MM.1S (cell line): ENCODE measurements around the gene MAGEB4.

Source experiments
- DNase-seq: peaks from one replicate; pipeline ENCODE4 v3.0.0-alpha.2; 2015
- H2AFZ ChIP-seq: fragments of 300-600 bp; sonication (generic); 2 replicates; pipeline ENCODE4 v1.6.0; 2016; ENCODE audit warnings: antibody characterized with exemption, low read length
- H3F3A ChIP-seq: fragments of 300-600 bp; sonication (generic); 2 replicates; pipeline ENCODE4 v1.6.1; 2016; ENCODE audit warnings: mild to moderate bottlenecking, antibody characterized with exemption, low read length, moderate library complexity, mixed read lengths; ENCODE audit not compliant: insufficient read depth
- H3K27ac ChIP-seq: fragments of 300-600 bp; sonication (generic); 2 replicates; pipeline ENCODE4 v1.5.1; 2016; ENCODE audit warnings: mild to moderate bottlenecking, low read length
- H3K27me3 ChIP-seq: fragments of 300-600 bp; sonication (generic); replicated peaks from 2 replicates; pipeline ENCODE4 v1.6.0; 2016; ENCODE audit warnings: low read length; ENCODE audit not compliant: insufficient read depth
- H3K36me3 ChIP-seq: fragments of 300-600 bp; sonication (generic); replicated peaks from 2 replicates; pipeline ENCODE4 v1.6.1; 2016; ENCODE audit warnings: mild to moderate bottlenecking, low read length, mixed read lengths; ENCODE audit not compliant: insufficient read depth
- H3K4me1 ChIP-seq: fragments of 300-600 bp; sonication (generic); 2 replicates; pipeline ENCODE4 v1.6.1; 2016; ENCODE audit warnings: low read length, mixed read lengths
- H3K4me2 ChIP-seq: fragments of 300-600 bp; sonication (generic); 2 replicates; pipeline ENCODE4 v1.6.0; 2016; ENCODE audit warnings: low read depth, low read length
- H3K4me3 ChIP-seq: fragments of 300-600 bp; sonication (generic); 2 replicates; pipeline ENCODE4 v1.5.1; 2016; ENCODE audit warnings: low read length, mixed read lengths
- H3K79me2 ChIP-seq: fragments of 300-600 bp; sonication (generic); 2 replicates; pipeline ENCODE4 v1.6.1; 2016; ENCODE audit warnings: mixed run types, low read length, mixed read lengths
- H3K9ac ChIP-seq: fragments of 300-600 bp; sonication (generic); 2 replicates; pipeline ENCODE4 v1.6.1; 2016; ENCODE audit warnings: low read length, mixed read lengths
- H3K9me2 ChIP-seq: fragments of 300-600 bp; sonication (generic); replicated peaks from 2 replicates; pipeline ENCODE4 v1.6.1; 2016; ENCODE audit warnings: mild to moderate bottlenecking, low read length, mixed read lengths; ENCODE audit not compliant: insufficient read depth
- H3K9me3 ChIP-seq: fragments of 300-600 bp; sonication (generic); replicated peaks from 2 replicates; pipeline ENCODE4 v1.6.1; 2016; ENCODE audit warnings: mild to moderate bottlenecking, low read length, mixed read lengths; ENCODE audit not compliant: insufficient read depth
- H4K20me1 ChIP-seq: fragments of 300-600 bp; sonication (generic); 2 replicates; pipeline ENCODE4 v1.6.1; 2016; ENCODE audit warnings: mild to moderate bottlenecking, low read length, moderate library complexity, mixed read lengths; ENCODE audit not compliant: insufficient read depth
- EZH2 ChIP-seq: fragments of 300-600 bp; sonication (generic); optimal IDR thresholded peaks from 2 replicates; pipeline ENCODE3; 2017; ENCODE audit warnings: low read depth, mild to moderate bottlenecking, antibody characterized with exemption, low read length, mixed read lengths
- EZH2phosphoT487 ChIP-seq: fragments of 300-600 bp; sonication (generic); IDR thresholded peaks from 2 replicates; pipeline ENCODE4 v1.6.1; 2018; ENCODE audit warnings: antibody characterized with exemption, low read length
- TF ChIP-seq, protein P1 (sequence below): fragments of 300-600 bp; sonication (generic); IDR thresholded peaks from 2 replicates; pipeline ENCODE4 v1.5.1; 2016; ENCODE audit warnings: antibody characterized with exemption, low read length, mixed read lengths

The MAGEB4 gene

DNA sequence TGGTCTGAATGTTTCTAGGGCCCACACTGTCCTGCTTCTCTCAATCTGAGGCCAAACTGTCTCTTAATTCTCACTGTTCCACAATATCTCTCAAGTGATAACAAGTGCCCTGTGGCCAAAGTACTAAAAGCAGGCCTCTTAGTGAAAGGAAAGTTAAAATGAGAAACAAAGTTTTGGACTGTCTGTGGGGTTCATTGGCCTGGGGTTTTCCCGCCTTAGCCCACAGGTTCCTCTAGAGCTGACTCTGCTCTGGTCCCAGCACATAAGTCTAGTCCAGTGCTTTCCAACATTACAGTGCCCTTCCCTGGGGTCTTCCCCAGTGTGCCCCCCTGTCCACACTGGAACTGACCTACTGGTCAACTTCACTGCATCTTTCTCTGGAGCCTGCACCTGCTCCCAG lies 11.5 kb downstream of the MAGEB4 start:
- H3K27me3 ChIP-seq: no peaks in the 10 kb centered on the region
- no peaks in the 10 kb centered on the region for H3K79me2 ChIP-seq
- H3K9me3 ChIP-seq: no peaks in the 10 kb centered on the region
- no peaks in the 10 kb centered on the region for H3K4me1 ChIP-seq
- H4K20me1 ChIP-seq: no peaks in the 10 kb centered on the region
- H3K9me2 ChIP-seq: no peaks in the 10 kb centered on the region
- H3K27ac ChIP-seq: no peak overlapping the region
- no peak for DNase-seq
- no peaks in the 10 kb centered on the region for H3K36me3 ChIP-seq
- H3K4me3 ChIP-seq: no peak overlapping the region
- H3K9ac ChIP-seq: no peak overlapping the region
- TF ChIP-seq EZH2phosphoT487 (no peak), EZH2 (no peak)
- TF ChIP-seq, protein P1, sequence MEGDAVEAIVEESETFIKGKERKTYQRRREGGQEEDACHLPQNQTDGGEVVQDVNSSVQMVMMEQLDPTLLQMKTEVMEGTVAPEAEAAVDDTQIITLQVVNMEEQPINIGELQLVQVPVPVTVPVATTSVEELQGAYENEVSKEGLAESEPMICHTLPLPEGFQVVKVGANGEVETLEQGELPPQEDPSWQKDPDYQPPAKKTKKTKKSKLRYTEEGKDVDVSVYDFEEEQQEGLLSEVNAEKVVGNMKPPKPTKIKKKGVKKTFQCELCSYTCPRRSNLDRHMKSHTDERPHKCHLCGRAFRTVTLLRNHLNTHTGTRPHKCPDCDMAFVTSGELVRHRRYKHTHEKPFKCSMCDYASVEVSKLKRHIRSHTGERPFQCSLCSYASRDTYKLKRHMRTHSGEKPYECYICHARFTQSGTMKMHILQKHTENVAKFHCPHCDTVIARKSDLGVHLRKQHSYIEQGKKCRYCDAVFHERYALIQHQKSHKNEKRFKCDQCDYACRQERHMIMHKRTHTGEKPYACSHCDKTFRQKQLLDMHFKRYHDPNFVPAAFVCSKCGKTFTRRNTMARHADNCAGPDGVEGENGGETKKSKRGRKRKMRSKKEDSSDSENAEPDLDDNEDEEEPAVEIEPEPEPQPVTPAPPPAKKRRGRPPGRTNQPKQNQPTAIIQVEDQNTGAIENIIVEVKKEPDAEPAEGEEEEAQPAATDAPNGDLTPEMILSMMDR: no peak
- no peak overlapping the region for H3K4me2 ChIP-seq
- no peak overlapping the region for H2AFZ ChIP-seq
- H3F3A ChIP-seq: no peaks in the 10 kb centered on the region

DNA sequence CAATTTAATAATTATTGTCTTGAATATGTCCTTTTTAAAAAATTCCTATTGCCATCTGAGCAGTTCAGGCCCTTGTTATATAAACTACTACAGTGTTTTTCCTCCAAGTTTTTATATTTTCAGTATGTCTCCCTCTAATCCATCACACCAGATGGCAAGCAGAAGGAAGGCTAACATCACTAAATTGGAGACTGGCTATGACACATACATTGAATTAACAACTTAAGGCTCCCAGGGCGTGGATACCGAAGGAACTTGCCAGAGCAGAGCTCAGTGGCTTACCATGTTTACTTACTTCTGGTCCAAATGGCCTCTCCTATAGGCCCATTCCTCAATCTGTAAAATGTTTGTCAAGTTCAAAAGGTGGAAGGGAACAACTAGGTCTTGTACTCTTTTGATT lies 18.1 kb downstream of the MAGEB4 start:
- H3K9ac ChIP-seq: no peak overlapping the region
- H3K9me3 ChIP-seq: no peaks in the 10 kb centered on the region
- H3K27ac ChIP-seq: no peak overlapping the region
- H3F3A ChIP-seq: no peaks in the 10 kb centered on the region
- H3K4me1 ChIP-seq: no peaks in the 10 kb centered on the region
- no peaks in the 10 kb centered on the region for H3K36me3 ChIP-seq
- H3K4me3 ChIP-seq: no peak overlapping the region
- H4K20me1 ChIP-seq: no peaks in the 10 kb centered on the region
- H3K27me3 ChIP-seq: no peaks in the 10 kb centered on the region
- no peak overlapping the region for H2AFZ ChIP-seq
- no peaks in the 10 kb centered on the region for H3K79me2 ChIP-seq
- H3K9me2 ChIP-seq: no peaks in the 10 kb centered on the region
- H3K4me2 ChIP-seq: no peak overlapping the region
- TF ChIP-seq, protein P1: no peak
- TF ChIP-seq EZH2phosphoT487: no peak
- no peak for TF ChIP-seq EZH2
- no peak for DNase-seq

DNA sequence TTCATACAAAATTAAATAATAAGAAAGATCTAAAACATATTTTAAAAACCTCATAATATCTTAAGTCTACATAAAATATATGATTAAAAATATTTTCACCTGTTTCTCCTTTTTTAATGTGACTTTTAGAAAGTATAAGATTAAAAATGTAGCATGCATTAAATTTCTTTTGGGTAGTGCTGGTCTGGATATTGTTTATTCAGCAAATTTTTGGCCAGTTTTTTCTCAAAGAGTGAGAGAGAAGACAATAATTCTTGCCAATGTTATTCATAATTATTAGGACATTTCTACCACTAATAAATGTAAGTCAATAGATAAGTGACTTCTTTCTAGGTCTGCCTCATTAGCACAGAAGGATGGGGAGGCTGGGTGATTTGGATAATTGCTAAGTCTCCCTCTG lies 19.2 kb downstream of the MAGEB4 start:
- DNase-seq: no peak
- no peak for TF ChIP-seq EZH2
- no peak for TF ChIP-seq EZH2phosphoT487
- TF ChIP-seq, protein P1: no peak
- Histone ChIP-seq H2AFZ (no peak overlapping the region), H3K9me2 (no peaks in the 10 kb centered on the region), H3K4me1 (no peaks in the 10 kb centered on the region), H3F3A (no peaks in the 10 kb centered on the region), H4K20me1 (no peaks in the 10 kb centered on the region), H3K27me3 (no peaks in the 10 kb centered on the region), H3K79me2 (no peaks in the 10 kb centered on the region), H3K4me3 (no peak overlapping the region), H3K9ac (no peak overlapping the region), H3K4me2 (no peak overlapping the region), H3K36me3 (no peaks in the 10 kb centered on the region), H3K9me3 (no peaks in the 10 kb centered on the region), H3K27ac (no peak overlapping the region)

DNA sequence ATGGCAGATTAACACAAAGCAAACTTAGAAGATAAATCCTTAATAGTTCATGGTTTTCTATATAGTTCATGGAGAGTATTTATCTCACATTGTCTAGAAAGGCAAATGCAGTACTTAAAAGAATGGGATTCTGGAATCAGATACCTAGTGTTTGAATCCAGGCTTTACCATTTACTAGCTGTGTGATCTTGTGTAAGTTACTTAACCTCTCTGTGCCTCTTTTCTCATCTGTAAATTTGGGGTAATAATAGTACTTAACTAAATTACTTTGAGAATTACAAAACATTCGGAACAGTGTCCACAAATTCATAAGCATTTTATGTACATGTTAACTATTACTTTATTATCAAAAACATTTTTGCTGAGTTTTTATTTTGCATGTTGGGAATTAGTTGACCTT lies 21.0 kb downstream of the MAGEB4 start:
- Histone ChIP-seq H4K20me1 (no peaks in the 10 kb centered on the region), H3K9me2 (no peaks in the 10 kb centered on the region), H3K9ac (no peak overlapping the region), H3K9me3 (no peaks in the 10 kb centered on the region), H2AFZ (no peak overlapping the region), H3K27me3 (no peaks in the 10 kb centered on the region), H3K79me2 (no peaks in the 10 kb centered on the region), H3K36me3 (no peaks in the 10 kb centered on the region), H3K27ac (no peak overlapping the region), H3K4me3 (no peak overlapping the region), H3K4me2 (no peak overlapping the region), H3F3A (no peaks in the 10 kb centered on the region), H3K4me1 (no peaks in the 10 kb centered on the region)
- TF ChIP-seq, protein P1: no peak
- no peak for TF ChIP-seq EZH2
- TF ChIP-seq EZH2phosphoT487: no peak
- no peak for DNase-seq
